HepG2 (cell line): ENCODE data around the gene BMPR1B. TPM values are rescaled to one million over a fixed set of nuclear protein-coding genes. Genes with fewer than 3 reads are reported as not detected.

Experiments used
- ATAC-seq: fragments of 200-7000 bp; cut with Tn5 transposase; 3 replicates; pipeline ENCODE4 v1.9.1; 2020; ENCODE audit warnings: mild to moderate bottlenecking, moderate library complexity
- BruUV-seq: library from RNA; stranded (reverse); fragments of 400-500 nt; replicated peaks from 2 replicates; lab custom pipeline; 2021; lab: Mats Ljungman, UMichigan
- CTCF ChIA-PET: fragments of 300-600 bp; formaldehyde crosslinking; extraction: SDS; loops from one replicate; lab custom pipeline; 2021; ENCODE audit warnings: low total read pairs, inconsistent platforms, low intra/inter-chr PET ratio; lab: Yijun Ruan, JAX
- POLR2A ChIA-PET: fragments of 350-600 bp; sonication (Branson Sonifier 250); formaldehyde crosslinking; loops from one replicate; lab custom pipeline; 2020; ENCODE audit warnings: antibody characterized with exemption, inconsistent platforms; lab: Yijun Ruan, JAX
- DNase-seq: peaks from one replicate; pipeline ENCODE4 v3.0.0-alpha.2; 2015; ENCODE audit warnings: low spot score
- FAIRE-seq: peaks from 3 replicates; lab custom pipeline; 2011; peaks lifted over from hg19 to GRCh38; lab: Jason Lieb, UNC
- H2AFZ ChIP-seq: one replicate; pipeline ENCODE4 v1.6.1; 2011; ENCODE audit warnings: low read length, inconsistent platforms
- H3K27ac ChIP-seq: fragments of 300-600 bp; 3 replicates; pipeline ENCODE4 v1.8.0; 2011; ENCODE audit warnings: mixed run types, mild to moderate bottlenecking, mixed read lengths, low read length, inconsistent platforms; ENCODE audit not compliant: insufficient read depth; ENCODE audit errors: extremely low read length
- H3K27me3 ChIP-seq, 2 experiments: fragments of 200-600 bp in 1 of 2; 2 replicates in 1 of 2; 3 replicates in 1 of 2; pipeline versions ENCODE4 v1.6.0 to v1.8.0; 2011; ENCODE audit warnings: low read length in 2 of 2, mild to moderate bottlenecking in 2 of 2, moderate library complexity in 2 of 2, inconsistent platforms in 1 of 2; ENCODE audit not compliant: insufficient read depth in 2 of 2, control insufficient read depth in 1 of 2
- H3K36me3 ChIP-seq, 2 experiments: fragments of 200-600 bp in 1 of 2; replicated peaks in 1 of 2; 2 replicates in 1 of 2; 3 replicates in 1 of 2; pipeline versions ENCODE4 v1.5.1 to v1.8.0; 2011; ENCODE audit warnings: low read length in 2 of 2, inconsistent platforms in 1 of 2; ENCODE audit not compliant: insufficient read depth in 2 of 2, control insufficient read depth in 1 of 2
- H3K4me1 ChIP-seq: 2 replicates; pipeline ENCODE4 v1.5.1; 2012; ENCODE audit warnings: low read length, inconsistent platforms; ENCODE audit not compliant: insufficient read depth
- H3K4me2 ChIP-seq: 2 replicates; pipeline ENCODE4 v1.6.0; 2011; ENCODE audit warnings: low read depth, low read length, inconsistent platforms
- H3K4me3 ChIP-seq, 3 experiments: fragments of 200-600 bp in 1 of 3; sonication (generic), shearing (Covaris generic) in 1 of 3; replicated peaks in 1 of 3; 2 replicates each; pipeline ENCODE4 v1.5.1; 2011 to 2016; ENCODE audit warnings: low read length in 3 of 3, inconsistent platforms in 2 of 3, low read depth in 2 of 3, mild to moderate bottlenecking in 2 of 3, control low read depth in 1 of 3, mixed read lengths in 1 of 3; ENCODE audit not compliant: insufficient read depth in 1 of 3
- H3K79me2 ChIP-seq: one replicate; pipeline ENCODE4 v1.6.1; 2011; ENCODE audit warnings: low read length, inconsistent platforms; ENCODE audit not compliant: insufficient read depth
- H3K9ac ChIP-seq: 2 replicates; pipeline ENCODE4 v1.6.0; 2011; ENCODE audit warnings: mild to moderate bottlenecking, low read depth, low read length, inconsistent platforms; ENCODE audit not compliant: insufficient read depth
- H3K9me3 ChIP-seq: 2 replicates; pipeline ENCODE4 v1.5.1; 2012; ENCODE audit warnings: mild to moderate bottlenecking, low read length
- H4K20me1 ChIP-seq: 2 replicates; pipeline ENCODE4 v1.6.0; 2011; ENCODE audit warnings: inconsistent platforms, mild to moderate bottlenecking, low read length, moderate library complexity; ENCODE audit not compliant: insufficient read depth
- ATAD3A ChIP-seq: sonication (generic); formaldehyde crosslinking; IDR thresholded peaks from 2 replicates; pipeline ENCODE4 v1.4.0; 2020; ENCODE audit warnings: missing genetic modification reagents
- ELK4 ChIP-seq: sonication (generic); formaldehyde crosslinking; IDR thresholded peaks from 2 replicates; pipeline ENCODE4 v1.9.0; 2021; ENCODE audit warnings: missing genetic modification reagents, borderline replicate concordance
- ONECUT2 ChIP-seq: sonication (generic); formaldehyde crosslinking; IDR thresholded peaks from 2 replicates; pipeline ENCODE4 v1.4.0; 2020; ENCODE audit warnings: missing genetic modification reagents
- ZBTB40 ChIP-seq, 2 experiments: fragments of 450-650 bp in 1 of 2; sonication (generic) in 1 of 2; formaldehyde crosslinking in 1 of 2; IDR thresholded peaks; 2 replicates each; pipeline versions ENCODE4 v1.6.1 to v1.8.0; 2016 to 2022; ENCODE audit warnings: antibody characterized with exemption in 1 of 2, mild to moderate bottlenecking in 1 of 2, missing genetic modification reagents in 1 of 2
- ZKSCAN1 ChIP-seq: fragments of 150-350 bp; IDR thresholded peaks from 2 replicates; pipeline ENCODE4 v1.6.1; 2014; ENCODE audit warnings: low read length
- ZNF615 ChIP-seq: sonication (generic); formaldehyde crosslinking; IDR thresholded peaks from 2 replicates; pipeline ENCODE4 v1.5.0; 2020; ENCODE audit warnings: mild to moderate bottlenecking, missing genetic modification reagents, borderline replicate concordance
- ZNF646 ChIP-seq: sonication (generic); formaldehyde crosslinking; IDR thresholded peaks from 2 replicates; pipeline ENCODE4 v1.9.0; 2021; ENCODE audit warnings: mild to moderate bottlenecking, missing genetic modification reagents
- WGBS: methylation state at CpG from one replicate; pipeline ENCODE4 v1.1.6; 2017; ENCODE audit warnings: low lambda C conversion rate; 5-methylcytosine and 5-hydroxymethylcytosine counted together
- in situ Hi-C: cut with HindIII; loops from 2 replicates; pipeline ENCODE4 v1.10.0; 2017; ENCODE audit warnings: low pct_unique_long_range_greater_than_20kb; ENCODE audit not compliant: extremely low pct_ligation_motif_present
- intact Hi-C: fragments of 100-400 bp; cut with micrococcal nuclease; formaldehyde crosslinking; loops from one replicate; pipeline ENCODE4 v1.10.0; 2022; ENCODE audit not compliant: unreplicated experiment
- polyA plus RNA-seq, 8 experiments: library from polyadenylated mRNA; depleted of rRNA in 3 of 8; stranded (reverse) in 7 of 8; unstranded in 1 of 8; fragments of >200 nt; fragmentation: Illumina TruSeq in 4 of 8; extraction: Trizol in 4 of 8; gene quantifications; 2 replicates each; pipeline versions ENCODE4 v1.2.1 to v1.2.3, GENCODE V29; 2011 to 2016; ENCODE audit warnings: low read depth in 4 of 8, missing spikeins in 1 of 8, mixed read lengths in 1 of 8; ENCODE audit not compliant: insufficient read depth in 1 of 8
- total RNA-seq, 5 experiments: library from RNA; depleted of rRNA; stranded (reverse); fragments of >200 nt; fragmentation: Illumina TruSeq; extraction: Trizol; gene quantifications; 2 replicates each; pipeline ENCODE4 v1.2.3, GENCODE V29; 2016; ENCODE audit warnings: low read depth in 1 of 5

Gene BMPR1B
- total and polyA plus RNA-seq, 2 of the 13 experiments (the other 11 are each of a cell fraction or from before 2014, with no cell fraction given), result 0.07 TPM; not detected in 1

GRCh38 chr4:95167805-95168204 is 410.1 kb downstream of the BMPR1B start:
- POLR2A ChIA-PET, result no interaction called here
- CTCF ChIA-PET, result no interaction called here
- TF ChIP-seq ZKSCAN1 (no peak), ZNF615 (no peak), ONECUT2 (CRISPR knock-in tag) (no peak), ZBTB40 (IDR thresholded peaks at IDR 0.05) (no peak), ZBTB40 (CRISPR knock-in tag; IDR thresholded peaks at IDR 0.05) (no peak), ELK4 (CRISPR knock-in tag) (no peak), ZNF646 (CRISPR knock-in tag) (no peak), ATAD3A (no peak)

More at GRCh38 chr4:95167805-95168204, 410.1 kb downstream of the BMPR1B start:
- 0% methylated on average over 6 of the region's 7 CpGs for WGBS
- Histone ChIP-seq H3K4me3 (no peak overlapping the region), H4K20me1 (no peaks in the 10 kb centered on the region), H3K79me2 (no peaks in the 10 kb centered on the region), H2AFZ (no peak overlapping the region), H3K4me1 (no peaks in the 10 kb centered on the region), H3K27ac (no peak overlapping the region), H3K36me3 (no peaks in the 10 kb centered on the region), H3K27me3 (no peaks in the 10 kb centered on the region; a peak in 1 of 5 replicates), H3K4me2 (no peak overlapping the region), H3K9me3 (no peaks in the 10 kb centered on the region), H3K9ac (no peak overlapping the region)
- no TSS peak for BruUV-seq
- in situ Hi-C loops, result loop anchor here (25.0 kb wide), 1 partner anchor 1994 kb away; no protein-coding TSS in a partner anchor
- FAIRE-seq (no peak), ATAC-seq (no peak), DNase-seq (no peak)
- intact Hi-C loops, result loop anchor here (5.0 kb wide), 1 partner anchor 344 kb away; no protein-coding TSS in a partner anchor
